Endometrial microvascular endothelial cells (primary cell): ENCODE measurements around the gene TSTD2. TPM values are rescaled to one million over a fixed set of nuclear protein-coding genes. Genes with fewer than 3 reads are reported as not detected.

Experiments used
- in situ Hi-C: cut with HindIII; loops from 2 replicates; pipeline ENCODE4 v1.10.0; 2017; ENCODE audit warnings: low sequenced_read_pairs, low pct_unique_long_range_greater_than_20kb; ENCODE audit errors: inconsistent ontology term
- total RNA-seq: library from RNA; depleted of rRNA; stranded (reverse); fragments of >200 nt; gene quantifications from one replicate; pipeline ENCODE4 v1.2.3, GENCODE V29; 2015; ENCODE audit errors: inconsistent ontology term

The TSTD2 gene
- 9.5 TPM for total RNA-seq

GRCh38 chr9:97632985-97633858 lies at the start of gene TSTD2, which contains the start of gene NCBP1:
TSTD2 (minus strand) TSS chr9:97633368; CDS start chr9:97627562, 5,806 bp downstream.
NCBP1 (plus strand) TSS chr9:97633821; CDS start chr9:97633882, 61 bp downstream.
- in situ Hi-C loops = no loop called here

GRCh38 chr9:97682242-97682641 lies 49.1 kb upstream of the TSTD2 start:
- in situ Hi-C loops = no loop called here

GRCh38 chr9:97675655-97676054 lies 42.5 kb upstream of the TSTD2 start:
- in situ Hi-C loops = no loop called here

GRCh38 chr9:97673922-97674321 lies 40.8 kb upstream of the TSTD2 start:
- in situ Hi-C loops = no loop called here

- in situ Hi-C loops = no loop called here
Observed at GRCh38 chr9:97672403-97672802, 39.2 kb upstream of the TSTD2 start.

- in situ Hi-C loops = no loop called here
Observed at GRCh38 chr9:97670586-97670985, 37.4 kb upstream of the TSTD2 start.

- in situ Hi-C loops = no loop called here
Observed at GRCh38 chr9:97668485-97668884, 35.3 kb upstream of the TSTD2 start.

GRCh38 chr9:97666907-97667686 lies 33.9 kb upstream of the TSTD2 start:
- in situ Hi-C loops = no loop called here

- in situ Hi-C loops = no loop called here
Observed at GRCh38 chr9:97665742-97666141, 32.6 kb upstream of the TSTD2 start.

GRCh38 chr9:97660847-97661246 lies 27.7 kb upstream of the TSTD2 start:
- in situ Hi-C loops = no loop called here

GRCh38 chr9:97660340-97660739 lies 27.2 kb upstream of the TSTD2 start:
- in situ Hi-C loops = no loop called here

- in situ Hi-C loops = no loop called here
Observed at GRCh38 chr9:97659771-97660170, 26.6 kb upstream of the TSTD2 start.

- in situ Hi-C loops = no loop called here
Observed at GRCh38 chr9:97658707-97659106, 25.5 kb upstream of the TSTD2 start.

GRCh38 chr9:97651646-97652045 lies 18.5 kb upstream of the TSTD2 start:
- in situ Hi-C loops = no loop called here

- in situ Hi-C loops = no loop called here
Observed at GRCh38 chr9:97647996-97648395, 14.8 kb upstream of the TSTD2 start.

GRCh38 chr9:97645720-97646119 lies 12.6 kb upstream of the TSTD2 start:
- in situ Hi-C loops = no loop called here

- in situ Hi-C loops = no loop called here
Observed at GRCh38 chr9:97640325-97640724, 7.2 kb upstream of the TSTD2 start.

GRCh38 chr9:97638666-97639065 lies 5.5 kb upstream of the TSTD2 start:
- in situ Hi-C loops = no loop called here

- in situ Hi-C loops = no loop called here
Observed at GRCh38 chr9:97636903-97637302, 3.7 kb upstream of the TSTD2 start.

GRCh38 chr9:97635026-97635425 lies 1.9 kb upstream of the TSTD2 start:
- in situ Hi-C loops = no loop called here
